Mucosa of stomach (tissue), 1 donor: ENCODE measurements around the gene C17orf75.
A peak's percentile ranks its signal among the peaks of the same experiment; 100 is the strongest.
"Not testable (repeated sequence)": the region's sequence is repeated elsewhere in the genome, so short reads cannot be mapped to it uniquely, and the experiment has no call there.

ENCODE experiments used
- H3K27me3 ChIP-seq: one replicate; pipeline ENCODE4 v1.7.0; 2013; ENCODE audit warnings: mild to moderate bottlenecking, low read length; ENCODE audit not compliant: control insufficient read depth, insufficient read depth
- H3K36me3 ChIP-seq: one replicate; pipeline ENCODE4 v1.7.0; 2013; ENCODE audit warnings: low read length; ENCODE audit not compliant: control insufficient read depth, insufficient read depth
- H3K4me1 ChIP-seq: one replicate; pipeline ENCODE4 v1.7.0; 2013; ENCODE audit warnings: mild to moderate bottlenecking, low read length; ENCODE audit not compliant: control insufficient read depth, insufficient read depth
- H3K4me3 ChIP-seq: one replicate; pipeline ENCODE4 v1.7.0; 2013; ENCODE audit warnings: low read length
- H3K9ac ChIP-seq: one replicate; pipeline ENCODE4 v1.7.0; 2013; ENCODE audit warnings: mild to moderate bottlenecking, low read length, moderate library complexity
- H3K9me3 ChIP-seq: one replicate; pipeline ENCODE4 v1.7.0; 2013; ENCODE audit warnings: mild to moderate bottlenecking, low read length, moderate library complexity; ENCODE audit not compliant: control insufficient read depth
- donor health status: Pancreatic carcinoma.

C17orf75 gene

DNA sequence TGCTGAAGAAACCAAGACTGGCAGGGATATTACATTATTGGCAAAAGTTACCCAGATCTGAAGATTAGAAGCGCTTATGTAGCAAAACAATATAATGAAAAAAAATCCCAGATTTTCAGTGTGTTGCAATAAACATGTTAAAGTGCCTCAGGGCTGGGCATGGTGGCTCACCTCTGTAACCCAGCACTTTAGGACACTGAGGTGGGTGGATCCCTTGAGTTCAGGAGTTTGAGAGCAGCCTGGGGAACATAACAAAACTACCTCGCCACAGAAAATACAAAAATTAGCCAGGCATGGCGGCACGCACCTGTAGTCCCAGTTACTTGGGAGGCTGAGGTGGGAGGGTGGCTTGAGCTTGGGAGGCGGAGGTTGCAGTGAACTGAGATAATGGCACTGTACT lies 14.8 kb upstream of the C17orf75 start:
- Histone ChIP-seq H3K27me3 (no peaks in the 10 kb centered on the region), H3K9ac (no peak overlapping the region), H3K9me3 (no peaks in the 10 kb centered on the region), H3K36me3 (peaks cover 17% of the 10 kb centered on the region), H3K4me1 (peaks cover 12% of the 10 kb centered on the region), H3K4me3 (no peak overlapping the region)

DNA sequence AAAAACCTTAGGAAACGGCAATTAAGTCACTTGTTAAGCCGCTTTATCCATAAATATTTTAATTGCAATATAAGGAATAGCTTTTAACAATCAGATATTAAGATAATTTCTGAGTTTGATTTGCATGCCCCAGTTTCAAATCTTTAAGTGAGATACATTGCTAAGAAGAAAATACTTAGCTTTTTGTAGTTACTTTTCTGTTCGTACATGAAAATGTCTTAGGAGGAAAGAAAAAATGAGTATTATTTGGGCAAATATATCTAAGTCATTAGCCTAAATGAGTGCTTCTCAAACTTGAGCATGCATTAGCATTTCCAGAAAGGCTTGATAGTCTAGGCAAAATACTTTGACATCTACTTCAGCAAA lies 14.4 kb upstream of the C17orf75 start:
- no peaks in the 10 kb centered on the region for H3K9me3 ChIP-seq
- H3K4me1 ChIP-seq, result peaks cover 12% of the 10 kb centered on the region
- peaks cover 17% of the 10 kb centered on the region for H3K36me3 ChIP-seq
- H3K27me3 ChIP-seq, result no peaks in the 10 kb centered on the region
- no peak overlapping the region for H3K9ac ChIP-seq
- no peak overlapping the region for H3K4me3 ChIP-seq

DNA sequence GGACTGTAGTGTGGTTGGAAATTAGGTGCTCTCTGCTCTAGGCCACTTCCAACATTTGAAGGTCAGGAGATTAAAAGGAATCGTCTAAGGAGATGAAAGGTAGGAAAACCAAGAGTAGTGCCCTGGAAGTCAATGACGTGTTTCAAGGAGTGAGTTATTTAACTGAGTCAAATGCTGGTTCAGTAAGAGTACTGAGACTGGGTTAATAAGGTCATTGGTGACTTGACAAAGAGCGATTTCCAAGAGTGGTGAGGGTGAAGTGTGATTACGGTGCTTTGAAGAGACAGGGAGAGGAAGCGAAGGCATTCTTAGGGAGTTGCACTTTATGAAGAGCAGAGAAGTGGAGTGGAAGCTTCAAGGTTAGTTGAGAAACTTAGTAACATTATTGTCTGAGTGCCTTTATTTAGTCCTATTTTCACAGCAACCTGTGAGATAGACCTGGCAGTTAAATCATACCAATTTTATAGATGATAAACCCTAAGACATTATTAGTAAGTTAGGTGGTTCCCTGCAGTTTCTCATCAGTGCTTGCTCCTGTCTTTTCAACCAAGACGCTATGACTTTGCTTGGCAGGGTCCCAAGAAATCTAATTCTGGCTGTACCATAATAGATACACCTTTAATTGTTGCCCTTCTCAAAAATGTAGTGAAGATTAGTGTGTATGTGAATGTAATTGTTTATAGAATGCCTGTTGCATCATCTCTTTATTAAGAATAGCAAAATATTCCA lies 13.8 kb upstream of the C17orf75 start:
- H3K4me3 ChIP-seq, result no peak overlapping the region
- no peaks in the 10 kb centered on the region for H3K9me3 ChIP-seq
- H3K36me3 ChIP-seq, result peaks cover 15% of the 10 kb centered on the region
- no peaks in the 10 kb centered on the region for H3K27me3 ChIP-seq
- peaks cover 12% of the 10 kb centered on the region for H3K4me1 ChIP-seq
- H3K9ac ChIP-seq, result no peak overlapping the region

DNA sequence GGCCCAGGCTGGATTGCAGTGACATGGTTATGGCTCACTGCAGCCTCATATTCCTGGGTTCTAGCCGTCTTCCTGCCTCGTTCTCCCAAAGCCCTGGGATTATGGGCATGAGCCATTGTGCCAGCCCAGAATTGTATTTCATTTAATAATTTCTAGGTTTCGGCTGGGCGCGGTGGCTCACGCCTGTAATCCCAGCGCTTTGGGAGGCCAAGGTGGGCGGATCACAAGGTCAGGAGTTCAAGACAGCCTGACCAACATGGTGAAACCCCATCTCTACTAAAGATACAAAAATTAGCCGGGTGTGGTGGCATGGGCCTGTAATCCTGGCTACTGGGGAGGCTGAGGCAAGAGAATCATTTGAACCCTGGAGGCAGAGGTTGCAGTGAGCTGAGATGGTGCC lies 10.8 kb upstream of the C17orf75 start:
- not testable (repeated sequence) for H3K36me3 ChIP-seq

DNA sequence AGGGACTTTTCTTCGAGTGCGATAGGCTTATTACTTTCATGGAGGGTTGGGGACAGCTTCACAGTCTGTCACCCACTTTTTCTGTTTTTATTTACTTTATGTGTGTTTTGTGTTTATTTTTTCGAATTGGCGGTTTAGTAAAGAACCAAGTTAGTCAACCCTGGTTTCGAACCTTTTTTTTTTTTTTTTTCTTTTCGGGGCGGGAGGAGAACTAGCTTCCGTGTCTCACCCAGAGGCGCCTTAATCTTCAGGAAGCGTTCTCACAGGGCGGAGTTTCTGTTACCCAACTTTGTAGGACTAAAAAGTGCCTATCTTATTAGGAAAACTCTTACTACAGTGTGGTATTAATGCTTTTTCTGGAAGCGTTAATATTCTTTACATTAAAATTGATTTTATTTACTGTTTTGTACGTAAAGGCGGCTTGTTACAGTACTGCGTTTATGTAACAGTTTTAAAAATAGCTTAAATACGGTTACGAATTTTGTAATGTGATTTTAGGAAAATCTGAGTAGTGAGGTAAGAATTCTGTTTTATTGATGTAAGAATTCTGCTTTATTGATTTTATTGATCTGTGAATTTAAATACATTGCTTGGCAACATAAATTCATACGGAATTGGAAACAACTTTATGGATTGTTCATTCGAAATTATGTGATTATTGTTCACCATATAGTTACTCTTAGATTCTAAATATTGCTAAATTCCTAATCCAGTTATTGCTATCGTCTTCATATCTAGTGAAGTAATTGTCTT lies 8.9 kb upstream of the C17orf75 start:
- H3K4me3 ChIP-seq, result peak overlapping the region; percentile 96
- H3K9ac ChIP-seq, result peak overlapping the region; percentile 100
- H3K36me3 ChIP-seq, result no peaks in the 10 kb centered on the region
- H3K27me3 ChIP-seq, result no peaks in the 10 kb centered on the region
- no peaks in the 10 kb centered on the region for H3K9me3 ChIP-seq
- H3K4me1 ChIP-seq, result peaks cover 12% of the 10 kb centered on the region

More for the DNA sequence above, 10.8 kb upstream of the C17orf75 start:
- H3K27me3 ChIP-seq, H3K4me3 ChIP-seq, H3K9me3 ChIP-seq, H3K9ac ChIP-seq: not testable (repeated sequence)
- peaks cover 12% of the 10 kb centered on the region for H3K4me1 ChIP-seq

DNA sequence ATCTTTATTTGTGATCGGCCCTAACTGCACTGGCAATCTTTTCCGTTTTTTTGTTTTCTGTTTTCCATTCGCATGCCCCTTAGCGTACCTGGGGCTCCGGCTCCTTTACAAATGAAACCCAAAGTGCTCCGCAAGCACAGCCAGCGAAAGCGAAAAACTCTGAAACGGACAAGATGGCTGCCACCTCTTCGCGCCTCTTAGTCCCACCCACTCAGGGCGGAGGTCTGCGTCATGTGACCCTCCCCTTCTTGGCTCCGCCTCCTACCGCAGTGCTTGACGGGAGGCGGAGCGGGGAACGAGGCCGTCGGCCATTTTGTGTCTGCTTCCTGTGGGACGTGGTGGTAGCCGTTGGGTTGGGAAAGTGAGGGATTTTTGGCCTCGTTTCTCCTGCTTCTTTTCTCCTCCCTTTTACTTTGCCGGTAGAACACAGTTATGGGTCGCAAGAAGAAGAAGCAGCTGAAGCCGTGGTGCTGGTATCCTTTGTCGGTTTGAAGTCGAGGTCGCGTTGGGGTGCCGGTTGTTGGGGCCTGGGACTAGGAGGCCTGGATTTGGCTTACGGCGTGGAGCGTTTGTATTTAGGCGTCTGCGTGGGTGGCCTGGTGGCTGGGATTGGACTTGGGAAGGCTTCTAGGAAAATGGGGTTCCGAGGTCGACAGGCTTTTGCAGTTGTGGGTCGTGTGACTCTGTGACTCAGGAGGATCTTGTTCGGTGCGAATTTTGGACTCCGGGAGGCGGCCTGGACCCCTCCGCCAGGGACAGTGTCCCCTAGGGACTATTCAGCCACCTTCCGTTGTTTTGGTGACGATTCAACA lies 8.1 kb upstream of the C17orf75 start, which contains the start of gene ZNF207:
Gene ZNF207, plus strand, starts transcription at position 304 of the 812 bp plus-strand sequence. Its CDS starts 129 bp downstream, at position 433.
- Histone ChIP-seq H3K4me3 (peak within 1 kb of the TSS; percentile 96), H3K36me3 (no peaks in the 10 kb centered on the region), H3K4me1 (peaks cover 4% of the 10 kb centered on the region), H3K9me3 (no peaks in the 10 kb centered on the region), H3K9ac (peak within 1 kb of the TSS; percentile 100), H3K27me3 (no peaks in the 10 kb centered on the region)

DNA sequence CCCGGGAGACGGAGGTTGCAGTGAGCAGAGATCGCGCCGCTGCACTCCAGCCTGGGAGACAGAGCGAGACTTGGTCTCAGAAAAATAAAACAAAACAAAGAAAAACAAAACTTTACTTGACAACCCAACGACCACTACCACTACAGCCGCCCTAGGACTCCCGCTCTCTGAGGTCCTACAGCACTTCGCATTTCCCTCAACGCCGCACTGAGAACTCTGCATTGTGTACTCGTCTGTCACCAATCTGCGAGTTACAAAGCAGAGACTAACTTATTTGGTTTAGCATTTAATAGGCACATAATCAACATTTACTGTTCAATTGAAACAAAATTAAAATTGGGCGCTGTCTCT lies 7.5 kb upstream of the C17orf75 start:
- Histone ChIP-seq H3K4me1 (no peaks in the 10 kb centered on the region), H3K36me3 (no peaks in the 10 kb centered on the region), H3K9ac (peak overlapping the region; percentile 100), H3K4me3 (peak overlapping the region; percentile 96), H3K9me3 (no peaks in the 10 kb centered on the region), H3K27me3 (no peaks in the 10 kb centered on the region)

DNA sequence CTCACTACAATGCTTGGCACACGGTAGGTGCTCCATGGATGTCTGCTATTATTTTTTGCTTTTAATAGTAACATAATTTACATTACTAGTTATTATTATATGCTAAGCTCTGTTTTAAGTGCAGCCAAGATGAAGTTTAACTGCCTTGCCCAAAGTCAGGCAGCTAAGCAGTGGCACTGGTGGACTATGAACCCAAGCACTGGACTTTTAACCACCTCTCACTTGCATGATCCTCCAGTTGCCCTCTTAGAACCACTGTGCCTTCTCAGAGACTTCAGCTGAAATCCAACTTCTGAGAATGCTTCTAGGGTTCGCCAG lies 6.5 kb upstream of the C17orf75 start:
- Histone ChIP-seq H3K9ac (no peak overlapping the region), H3K27me3 (no peaks in the 10 kb centered on the region), H3K4me1 (no peaks in the 10 kb centered on the region), H3K4me3 (no peak overlapping the region), H3K36me3 (no peaks in the 10 kb centered on the region), H3K9me3 (no peaks in the 10 kb centered on the region)

DNA sequence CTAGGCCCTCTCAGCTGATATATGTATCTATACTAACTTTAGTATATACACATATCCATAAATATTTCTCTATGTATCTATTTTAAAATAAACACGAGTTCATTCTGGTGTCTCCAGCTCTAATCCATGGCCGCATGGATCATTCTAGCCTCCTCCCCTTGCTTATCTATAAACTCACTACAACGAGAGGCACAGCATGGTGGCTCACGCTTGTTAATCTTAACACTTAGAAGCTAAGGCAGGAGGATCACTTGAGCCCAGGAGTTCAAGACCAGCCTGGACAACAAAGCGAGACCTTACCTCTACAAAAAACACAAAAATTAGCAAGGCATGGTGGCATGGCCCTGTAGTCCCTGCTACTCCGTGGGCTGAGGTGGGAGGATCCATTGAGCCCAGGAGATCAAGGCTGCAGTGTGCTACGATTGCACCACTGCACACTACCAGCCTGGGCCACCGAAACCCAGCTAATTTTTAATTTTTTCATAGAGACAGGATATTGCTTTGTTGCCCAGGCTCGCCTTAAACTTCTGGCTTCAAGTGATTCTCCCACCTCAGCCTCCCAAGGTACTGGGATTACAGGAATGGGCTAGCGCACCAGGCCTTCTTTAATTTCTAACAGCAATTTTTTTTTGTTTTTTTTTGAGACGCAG lies 4.1 kb upstream of the C17orf75 start:
- Histone ChIP-seq H3K9me3 (no peaks in the 10 kb centered on the region), H3K4me1 (peaks cover 12% of the 10 kb centered on the region), H3K27me3 (no peaks in the 10 kb centered on the region), H3K9ac (no peak overlapping the region), H3K36me3 (no peaks in the 10 kb centered on the region), H3K4me3 (no peak overlapping the region)

DNA sequence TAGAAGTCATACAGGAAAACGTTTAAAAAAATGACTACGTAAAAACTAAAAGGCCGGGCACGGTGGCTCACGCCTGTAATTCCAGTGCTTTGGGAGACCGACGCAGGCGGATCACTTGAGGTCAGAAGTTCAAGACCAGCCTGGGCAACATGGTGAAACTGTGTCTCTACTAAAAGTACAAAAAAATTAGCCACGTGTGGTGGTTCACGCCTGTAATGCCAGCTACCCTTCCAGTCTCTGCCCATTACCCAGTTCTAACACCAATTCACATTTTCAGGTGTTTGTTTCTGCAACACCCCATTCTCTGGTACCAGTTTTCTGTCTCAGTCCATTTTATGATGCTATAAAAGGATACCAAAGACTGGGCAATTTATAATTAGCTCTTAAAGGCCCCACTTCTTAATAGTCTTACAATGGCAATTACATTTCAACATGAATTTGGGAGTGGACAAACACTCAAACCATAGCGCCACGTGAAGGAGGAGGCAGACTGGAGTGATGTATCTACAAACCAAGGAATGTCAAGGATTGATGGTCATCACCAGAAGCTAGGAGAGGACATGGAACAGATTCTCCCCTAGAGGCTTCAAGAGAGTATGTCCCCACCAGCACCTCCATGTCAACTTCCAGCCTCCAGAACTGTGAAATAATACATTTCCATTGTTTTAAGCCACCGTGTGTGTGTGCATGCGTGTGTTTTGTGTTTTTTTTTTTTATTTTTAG lies 791 bp upstream of the C17orf75 start:
- H3K4me3 ChIP-seq, result peak overlapping the region; percentile 33
- peaks cover 12% of the 10 kb centered on the region for H3K4me1 ChIP-seq
- no peaks in the 10 kb centered on the region for H3K9me3 ChIP-seq
- no peaks in the 10 kb centered on the region for H3K36me3 ChIP-seq
- H3K27me3 ChIP-seq, result no peaks in the 10 kb centered on the region
- peak overlapping the region; percentile 63 for H3K9ac ChIP-seq

DNA sequence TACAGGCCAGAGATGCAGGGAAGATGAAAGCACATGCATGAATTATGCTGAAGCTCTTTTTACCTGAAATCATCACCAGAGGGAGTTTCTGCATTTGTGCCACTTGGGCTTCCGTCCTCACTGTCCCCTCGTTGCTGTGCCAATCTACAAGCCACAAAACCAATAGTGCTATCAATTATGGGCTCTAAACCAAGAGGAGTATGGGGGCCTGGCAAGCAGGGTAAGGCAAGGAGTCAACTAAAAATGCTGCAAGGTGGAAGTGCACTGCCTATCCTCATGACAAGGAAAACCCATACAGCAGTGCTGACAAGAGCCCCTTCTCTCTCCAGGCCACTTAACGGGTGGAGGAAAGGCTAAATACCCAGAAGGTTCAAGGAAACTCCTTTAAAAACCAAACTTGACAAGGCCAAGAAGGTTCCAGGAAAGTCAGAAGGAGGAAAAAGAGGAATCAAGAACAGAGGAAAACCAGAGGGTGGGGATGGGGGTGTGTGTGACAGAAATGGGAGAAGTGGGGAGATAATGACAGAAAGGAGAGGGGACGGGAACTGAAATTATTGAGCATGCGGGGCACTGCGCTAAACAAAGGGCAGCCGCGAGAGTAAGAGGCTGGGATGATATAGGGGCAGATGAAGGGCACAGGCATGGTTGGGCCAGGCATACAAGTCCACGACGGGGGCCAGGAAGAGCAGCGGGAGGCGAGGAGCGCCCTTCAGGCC lies 674 bp downstream of the C17orf75 start:
- H3K36me3 ChIP-seq, result no peaks in the 10 kb centered on the region
- peak overlapping the region; percentile 44 for H3K4me3 ChIP-seq
- peak overlapping the region; percentile 63 for H3K9ac ChIP-seq
- no peaks in the 10 kb centered on the region for H3K27me3 ChIP-seq
- H3K4me1 ChIP-seq, result peaks cover 12% of the 10 kb centered on the region
- H3K9me3 ChIP-seq, result no peaks in the 10 kb centered on the region
